Hematopoietic multipotent progenitor cell treated with erythropoietin and hydrocortisone succinate and interleukin-3 and kit ligand, for 4 days (in vitro differentiated cells): ENCODE measurements around the gene TMEM59L.

Experiments
- DNase-seq: peaks from one replicate; pipeline ENCODE4 v3.0.0-alpha.2; 2015

TMEM59L gene

GRCh38 chr19:18609717-18610051, 3.0 kb upstream of the TMEM59L start:
- DNase-seq, result no peak

GRCh38 chr19:18610245-18610555, 2.5 kb upstream of the TMEM59L start:
- no peak for DNase-seq

GRCh38 chr19:18610556-18611326, 1.9 kb upstream of the TMEM59L start:
- no peak for DNase-seq

GRCh38 chr19:18611327-18612050, 1.2 kb upstream of the TMEM59L start:
- DNase-seq, result no peak

- DNase-seq, result no peak
Measured at GRCh38 chr19:18612051-18612771, 459 bp upstream of the TMEM59L start.

GRCh38 chr19:18613589-18614234, 1.0 kb downstream of the TMEM59L start:
- DNase-seq, result no peak

GRCh38 chr19:18616023-18616422, 3.4 kb downstream of the TMEM59L start:
- DNase-seq, result no peak

- DNase-seq, result no peak
Measured at GRCh38 chr19:18617562-18617961, 4.9 kb downstream of the TMEM59L start.

GRCh38 chr19:18618236-18618635, 5.6 kb downstream of the TMEM59L start:
- no peak for DNase-seq

- DNase-seq, result no peak
Measured at GRCh38 chr19:18620311-18620710, 7.6 kb downstream of the TMEM59L start.

GRCh38 chr19:18620902-18621301, 8.2 kb downstream of the TMEM59L start:
- DNase-seq, result no peak

GRCh38 chr19:18626906-18627305, 14.2 kb downstream of the TMEM59L start:
- no peak for DNase-seq

- no peak for DNase-seq
Measured at GRCh38 chr19:18629166-18630088, 16.8 kb downstream of the TMEM59L start.

- no peak for DNase-seq
Measured at GRCh38 chr19:18633321-18633720, 20.7 kb downstream of the TMEM59L start.

- no peak for DNase-seq
Measured at GRCh38 chr19:18634612-18635297, 22.1 kb downstream of the TMEM59L start.

GRCh38 chr19:18635831-18636182, 23.1 kb downstream of the TMEM59L start:
- DNase-seq, result no peak

- peak; percentile 99 for DNase-seq
Measured at GRCh38 chr19:18636183-18636968, 23.7 kb downstream of the TMEM59L start.

- no peak for DNase-seq
Measured at GRCh38 chr19:18636969-18637629, 24.4 kb downstream of the TMEM59L start, which contains the start of gene KLHL26. KLHL26 (plus strand) TSS chr19:18637028; CDS start chr19:18637055, 27 bp downstream.

GRCh38 chr19:18637673-18638630, 25.3 kb downstream of the TMEM59L start:
- no peak for DNase-seq
